Activated CD8-positive, alpha-beta T cell treated with anti-CD3 and anti-CD28 coated beads, Interleukin-2, amount 10 ng/mL, durations not matched to agents 7 days and 5 days (primary cell): ENCODE results near the gene SIPA1L3. TPM values are rescaled to one million over a fixed set of nuclear protein-coding genes. Genes with fewer than 3 reads are reported as not detected.
"Not testable (repeated sequence)": the region's sequence is repeated elsewhere in the genome, so short reads cannot be mapped to it uniquely, and the experiment has no call there.

Experiments
- ATAC-seq: fragments of 150-1000 bp; cut with Tn5 transposase; one replicate; pipeline ENCODE4 v1.10.0; 2021; ENCODE audit warnings: moderate library complexity
- CTCF ChIA-PET: fragments of 350-600 bp; sonication (Branson Sonifier 250); formaldehyde crosslinking; loops from one replicate; lab custom pipeline; 2021; ENCODE audit warnings: antibody characterized with exemption; lab: Charles Lee
- POLR2A ChIA-PET: fragments of 350-600 bp; sonication (Branson Sonifier 250); formaldehyde crosslinking; loops from one replicate; lab custom pipeline; 2021; ENCODE audit warnings: antibody characterized with exemption; lab: Charles Lee
- DNase-seq: peaks from one replicate; pipeline ENCODE4 v3.0.0-alpha.2; 2020
- H3K27ac Mint-ChIP-seq: one replicate; pipeline ENCODE4 v1.8.0; 2021; ENCODE audit warnings: mild to moderate bottlenecking, mixed read lengths
- H3K27me3 Mint-ChIP-seq: one replicate; pipeline ENCODE4 v1.8.0; 2021; ENCODE audit warnings: low read depth, mixed read lengths
- H3K36me3 Mint-ChIP-seq: one replicate; pipeline ENCODE4 v1.8.0; 2021; ENCODE audit warnings: low read depth, mixed read lengths
- H3K4me1 Mint-ChIP-seq: one replicate; pipeline ENCODE4 v1.8.0; 2021; ENCODE audit warnings: low read depth, mixed read lengths
- H3K4me3 Mint-ChIP-seq: one replicate; pipeline ENCODE4 v1.8.0; 2021; ENCODE audit warnings: mild to moderate bottlenecking, mixed read lengths
- H3K9me3 Mint-ChIP-seq: one replicate; pipeline ENCODE4 v1.8.0; 2022; ENCODE audit warnings: mixed read lengths; ENCODE audit not compliant: insufficient read depth
- total RNA-seq, 2 experiments: library from RNA; stranded (reverse); gene quantifications; one replicate each; pipeline ENCODE4 v1.2.3, GENCODE V29; 2021

Gene SIPA1L3
- total RNA-seq, 2 experiments from 2014 or later: 18.3 to 20.2 TPM

DNA sequence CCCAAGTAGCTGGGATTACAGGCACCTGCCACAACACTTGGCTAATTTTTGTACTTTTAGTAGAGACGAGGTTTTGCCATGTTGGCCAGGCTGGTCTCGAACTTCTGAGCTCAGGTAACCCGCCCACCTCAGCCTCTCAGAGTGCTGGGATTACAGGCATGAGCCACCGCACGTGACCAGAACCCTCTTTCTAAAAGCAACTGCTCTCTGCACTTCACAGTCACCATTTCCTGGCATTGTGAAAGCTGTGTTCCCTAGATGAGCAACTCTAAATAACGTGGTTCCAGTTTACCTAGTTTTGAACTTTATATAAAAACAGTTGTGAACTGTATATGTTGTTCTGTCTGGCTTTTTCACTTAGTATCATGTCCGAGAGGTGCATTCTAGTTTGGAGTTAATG lies 152.9 kb downstream of the SIPA1L3 start:
- no peak overlapping the region for H3K4me3 Mint-ChIP-seq
- ChIA-PET CTCF (interaction anchor here (0.9 to 2.5 kb wide), 4 partner anchors 11 to 165 kb away, joined by 3 to 9 read pairs (median 5); no protein-coding TSS in a partner anchor), POLR2A (interaction anchor here (1.3 to 2.2 kb wide), 2 partner anchors 10 to 12 kb away, joined by 4 to 10 read pairs; no protein-coding TSS in a partner anchor)
- H3K27me3 Mint-ChIP-seq: no peaks in the 10 kb centered on the region
- H3K9me3 Mint-ChIP-seq: no peaks in the 10 kb centered on the region
- H3K4me1 Mint-ChIP-seq: peaks cover 22% of the 10 kb centered on the region
- H3K27ac Mint-ChIP-seq: peak overlapping the region; percentile 66
- DNase-seq: peak; percentile 47
- no peaks in the 10 kb centered on the region for H3K36me3 Mint-ChIP-seq
- peak; percentile 39 for ATAC-seq

DNA sequence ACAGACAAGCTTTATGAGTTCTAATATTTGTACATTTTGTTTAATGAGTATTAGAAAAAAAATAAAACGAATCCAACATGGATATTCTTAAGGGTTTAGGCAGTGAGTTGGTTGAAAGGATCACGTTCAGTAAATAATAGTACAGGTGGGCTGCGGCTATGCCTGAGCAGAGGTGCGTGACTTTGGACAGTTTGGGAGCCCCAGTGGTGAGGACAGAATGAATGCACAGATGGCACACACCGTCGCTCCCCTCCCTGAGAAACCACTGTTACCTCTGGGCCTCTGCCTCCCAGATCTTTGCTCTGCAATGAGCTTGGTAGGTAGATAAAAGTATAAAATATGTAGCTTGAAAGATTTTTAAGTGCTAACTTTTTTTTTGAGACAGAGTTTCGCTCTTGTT lies 153.3 kb downstream of the SIPA1L3 start:
- ChIA-PET POLR2A (no interaction called here), CTCF (interaction anchor here (0.9 to 2.5 kb wide), 3 partner anchors 12 to 165 kb away, joined by 3 to 9 read pairs (median 7); no protein-coding TSS in a partner anchor)
- Mint-ChIP-seq H3K36me3 (no peaks in the 10 kb centered on the region), H3K4me1 (peaks cover 22% of the 10 kb centered on the region), H3K27ac (peak overlapping the region; percentile 12), H3K9me3 (no peaks in the 10 kb centered on the region), H3K27me3 (no peaks in the 10 kb centered on the region), H3K4me3 (no peak overlapping the region)
- no peak for DNase-seq
- ATAC-seq: no peak

DNA sequence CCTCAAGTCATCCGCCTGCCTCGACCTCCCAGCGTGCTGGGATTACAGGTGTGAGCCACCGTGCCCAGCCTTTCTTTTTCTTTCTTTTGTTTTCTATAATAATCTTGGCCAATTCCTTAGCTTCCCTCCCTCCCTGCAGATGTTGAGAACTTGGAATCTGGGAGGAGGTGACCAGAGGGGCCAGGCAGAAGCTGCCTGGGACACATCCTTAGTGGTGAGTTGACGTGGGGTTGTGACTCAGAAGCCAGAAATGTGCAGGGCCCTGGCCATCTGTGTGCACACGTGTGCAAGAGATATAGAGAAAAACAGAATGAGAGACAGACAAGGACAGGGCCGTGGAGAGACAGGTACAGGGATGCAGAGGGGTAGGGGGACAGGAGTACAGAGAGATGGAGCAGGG lies 154.3 kb downstream of the SIPA1L3 start:
- H3K27me3 Mint-ChIP-seq: no peaks in the 10 kb centered on the region
- H3K27ac Mint-ChIP-seq: no peak overlapping the region
- POLR2A ChIA-PET: no interaction called here
- H3K4me3 Mint-ChIP-seq: no peak overlapping the region
- no peaks in the 10 kb centered on the region for H3K36me3 Mint-ChIP-seq
- DNase-seq (no peak), ATAC-seq (no peak)
- peaks cover 15% of the 10 kb centered on the region for H3K4me1 Mint-ChIP-seq
- H3K9me3 Mint-ChIP-seq: no peaks in the 10 kb centered on the region
- CTCF ChIA-PET: no interaction called here

DNA sequence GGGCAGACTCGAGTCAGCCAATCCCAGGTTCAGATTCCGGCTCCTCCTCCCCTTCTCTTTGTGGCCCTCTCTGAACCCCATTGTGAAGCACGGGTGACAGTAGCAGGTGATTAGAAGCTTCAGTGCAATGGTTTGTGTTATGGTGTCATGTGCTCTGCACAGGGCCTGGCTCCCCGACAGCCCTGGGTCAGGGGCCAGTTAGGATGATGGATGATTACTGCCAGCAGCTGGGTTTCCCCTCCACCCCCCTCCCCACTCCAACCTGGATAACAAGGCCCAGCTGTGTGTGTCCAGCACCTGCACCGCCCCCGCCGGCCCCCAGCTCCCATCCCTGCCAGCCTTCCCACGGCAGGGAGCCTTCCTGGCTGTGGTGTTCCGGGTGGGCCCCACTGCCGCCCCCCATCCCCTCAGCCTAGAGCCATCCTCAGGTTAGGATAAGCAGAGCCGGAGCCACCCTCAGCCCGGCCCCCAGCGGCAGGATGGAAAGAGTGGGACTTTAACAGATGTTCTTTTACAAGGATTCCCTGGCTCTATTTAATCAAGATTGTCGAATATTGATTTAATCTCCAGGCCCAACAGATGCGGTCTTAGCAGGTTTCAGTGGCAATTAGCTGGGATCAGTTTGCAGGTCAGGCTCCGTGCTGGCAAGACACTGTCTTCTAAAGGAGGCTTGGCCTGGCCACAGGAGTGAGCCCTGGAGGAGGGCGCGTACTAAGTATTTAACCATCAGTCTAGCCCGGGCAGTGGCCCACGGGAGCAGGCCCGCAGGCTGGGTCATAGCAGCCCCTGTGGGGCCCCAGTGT lies 156.2 kb downstream of the SIPA1L3 start:
- CTCF ChIA-PET: no interaction called here
- no peaks in the 10 kb centered on the region for H3K36me3 Mint-ChIP-seq
- DNase-seq (no peak), ATAC-seq (no peak)
- no peak overlapping the region for H3K4me3 Mint-ChIP-seq
- H3K27ac Mint-ChIP-seq: no peak overlapping the region
- no peaks in the 10 kb centered on the region for H3K9me3 Mint-ChIP-seq
- H3K27me3 Mint-ChIP-seq: no peaks in the 10 kb centered on the region
- POLR2A ChIA-PET: interaction anchor here (0.6 kb wide), 1 partner anchor 461 kb away, joined by 3 read pairs; no protein-coding TSS in a partner anchor
- H3K4me1 Mint-ChIP-seq: peaks cover 11% of the 10 kb centered on the region

DNA sequence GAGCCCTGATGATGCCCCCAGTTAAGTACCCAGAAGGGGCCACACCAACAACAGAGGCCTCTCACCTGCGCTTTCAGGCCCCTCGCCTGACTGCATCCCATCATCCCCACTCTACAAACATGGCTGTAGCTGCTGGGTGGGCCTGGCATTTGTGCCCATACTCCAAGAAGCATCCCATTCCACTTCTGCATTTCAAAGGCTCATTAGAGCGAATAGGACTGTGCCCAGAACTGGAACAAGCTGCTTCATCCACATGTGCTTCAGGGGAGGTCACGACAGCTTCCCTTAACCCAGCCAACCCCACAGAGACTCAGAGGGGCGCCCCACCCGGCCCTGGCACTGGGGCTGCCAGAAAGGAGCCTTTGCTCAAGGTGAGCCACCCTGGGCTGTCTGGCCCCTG lies 156.9 kb downstream of the SIPA1L3 start:
- ATAC-seq (no peak), DNase-seq (no peak)
- ChIA-PET CTCF (no interaction called here), POLR2A (no interaction called here)
- Mint-ChIP-seq H3K9me3 (no peaks in the 10 kb centered on the region), H3K36me3 (no peaks in the 10 kb centered on the region), H3K27me3 (no peaks in the 10 kb centered on the region), H3K4me1 (peaks cover 8% of the 10 kb centered on the region), H3K27ac (no peak overlapping the region), H3K4me3 (no peak overlapping the region)

DNA sequence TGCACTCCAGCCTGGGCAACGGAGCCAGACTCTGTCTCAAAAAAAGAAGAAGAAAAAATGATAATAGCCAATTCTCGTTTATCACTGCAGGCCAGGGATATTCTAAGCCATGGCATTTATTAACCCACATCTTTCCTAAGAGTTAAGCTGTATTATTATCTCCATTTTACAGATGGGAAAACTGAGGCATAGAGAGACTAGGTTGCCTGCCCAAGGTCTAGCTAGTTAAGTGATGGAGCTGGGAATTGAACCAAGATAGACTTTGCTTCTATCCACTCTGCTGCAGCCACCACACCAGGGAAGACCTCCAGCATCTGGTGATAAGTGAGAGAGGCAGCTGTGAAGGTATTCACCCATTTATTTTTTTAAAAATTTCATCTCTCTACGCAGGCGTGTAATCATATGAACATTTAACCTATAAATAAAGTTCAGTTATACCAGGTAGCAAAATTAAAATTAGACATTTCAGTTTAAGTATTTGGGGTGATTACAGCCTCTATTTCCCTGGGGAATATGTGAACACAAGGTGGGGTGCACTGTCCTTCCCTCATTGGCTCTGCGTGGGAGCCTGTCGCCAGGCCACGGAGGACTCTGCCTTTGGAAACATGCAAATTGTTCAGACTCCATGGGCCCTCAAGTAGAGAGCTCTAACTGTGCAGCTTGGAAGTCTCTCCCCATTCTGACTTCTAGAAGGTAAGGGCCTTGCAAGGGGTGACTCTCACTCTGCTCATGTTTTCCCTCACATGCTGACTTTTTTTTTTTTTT lies 157.8 kb downstream of the SIPA1L3 start:
- Mint-ChIP-seq H3K27me3 (no peaks in the 10 kb centered on the region), H3K36me3 (no peaks in the 10 kb centered on the region), H3K4me3 (no peak overlapping the region), H3K4me1 (peaks cover 6% of the 10 kb centered on the region), H3K9me3 (no peaks in the 10 kb centered on the region), H3K27ac (no peak overlapping the region)
- ATAC-seq (no peak), DNase-seq (no peak)
- ChIA-PET CTCF (interaction anchor here (0.9 kb wide), 1 partner anchor 162 kb away, joined by 3 read pairs; no protein-coding TSS in a partner anchor), POLR2A (interaction anchor here (0.7 kb wide), 1 partner anchor 16 kb away, joined by 3 read pairs; no protein-coding TSS in a partner anchor)

DNA sequence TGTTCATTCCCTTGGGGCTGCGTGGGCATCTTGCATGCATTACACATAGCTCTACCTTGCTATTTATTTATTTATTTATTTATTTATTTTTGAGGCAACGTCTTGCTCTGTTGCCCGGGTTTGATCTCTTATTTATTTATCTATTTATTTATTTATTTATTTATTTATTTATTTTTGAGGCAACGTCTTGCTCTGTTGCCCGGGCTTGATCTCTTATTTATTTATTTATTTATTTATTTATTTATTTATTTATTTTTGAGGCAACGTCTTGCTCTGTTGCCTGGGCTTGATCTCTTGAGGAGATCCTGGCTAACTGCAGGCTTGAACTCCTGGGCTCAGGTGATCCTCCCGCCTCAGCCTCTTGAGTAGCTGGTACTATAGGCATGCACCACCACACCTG lies 158.8 kb downstream of the SIPA1L3 start:
- CTCF ChIA-PET, ATAC-seq, H3K4me1 Mint-ChIP-seq, H3K9me3 Mint-ChIP-seq, POLR2A ChIA-PET, H3K36me3 Mint-ChIP-seq, H3K27me3 Mint-ChIP-seq, H3K27ac Mint-ChIP-seq, H3K4me3 Mint-ChIP-seq, DNase-seq: not testable (repeated sequence)

DNA sequence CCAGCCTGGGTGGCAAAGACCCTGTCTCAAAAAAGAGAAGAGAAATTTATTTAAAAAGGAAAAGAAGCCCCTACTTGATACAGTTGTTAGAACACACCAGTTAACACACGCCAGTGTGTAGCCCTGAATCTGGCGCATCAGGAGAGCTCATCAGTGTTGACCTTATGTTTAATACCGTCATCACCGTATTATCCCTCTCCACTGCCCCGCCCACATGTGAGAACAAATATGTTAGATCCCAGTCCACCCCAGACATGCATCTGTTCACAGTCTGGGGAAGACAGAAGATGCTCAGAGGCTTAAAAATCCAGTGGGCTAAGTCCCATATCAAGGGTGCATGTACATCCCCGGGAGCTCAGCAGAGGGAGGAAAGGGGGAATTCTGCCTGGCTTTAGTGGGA lies 161.8 kb downstream of the SIPA1L3 start:
- no peaks in the 10 kb centered on the region for H3K9me3 Mint-ChIP-seq
- no peak overlapping the region for H3K27ac Mint-ChIP-seq
- H3K4me3 Mint-ChIP-seq: no peak overlapping the region
- H3K4me1 Mint-ChIP-seq: no peaks in the 10 kb centered on the region
- no peaks in the 10 kb centered on the region for H3K27me3 Mint-ChIP-seq
- no peaks in the 10 kb centered on the region for H3K36me3 Mint-ChIP-seq
- CTCF ChIA-PET: no interaction called here
- DNase-seq: no peak
- no peak for ATAC-seq
- POLR2A ChIA-PET: interaction anchor here (0.6 to 0.7 kb wide), 2 partner anchors 252 to 436 kb away, joined by 3 read pairs; no protein-coding TSS in a partner anchor

DNA sequence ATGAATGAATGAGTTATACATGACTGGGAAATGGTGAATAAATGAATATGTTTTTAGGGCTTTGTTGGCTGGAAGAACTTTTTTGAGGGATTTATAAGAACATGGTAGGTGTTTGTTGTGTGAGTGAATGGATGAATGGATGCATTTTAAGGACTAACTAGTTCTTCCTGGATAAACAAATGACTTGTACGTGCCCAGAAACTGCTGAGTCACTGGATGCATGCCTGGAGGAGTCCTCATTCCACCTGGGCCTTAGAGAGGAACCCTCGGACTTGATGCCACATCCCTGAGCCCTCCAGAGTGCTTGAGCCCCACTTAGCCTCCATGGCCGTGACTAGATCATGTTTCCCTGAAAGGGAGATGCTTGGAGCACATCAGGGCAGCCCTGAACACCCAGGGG lies 163.6 kb downstream of the SIPA1L3 start:
- no peak overlapping the region for H3K27ac Mint-ChIP-seq
- POLR2A ChIA-PET: no interaction called here
- CTCF ChIA-PET: no interaction called here
- no peaks in the 10 kb centered on the region for H3K36me3 Mint-ChIP-seq
- DNase-seq (no peak), ATAC-seq (no peak)
- no peaks in the 10 kb centered on the region for H3K4me1 Mint-ChIP-seq
- no peak overlapping the region for H3K4me3 Mint-ChIP-seq
- H3K9me3 Mint-ChIP-seq: no peaks in the 10 kb centered on the region
- no peaks in the 10 kb centered on the region for H3K27me3 Mint-ChIP-seq

DNA sequence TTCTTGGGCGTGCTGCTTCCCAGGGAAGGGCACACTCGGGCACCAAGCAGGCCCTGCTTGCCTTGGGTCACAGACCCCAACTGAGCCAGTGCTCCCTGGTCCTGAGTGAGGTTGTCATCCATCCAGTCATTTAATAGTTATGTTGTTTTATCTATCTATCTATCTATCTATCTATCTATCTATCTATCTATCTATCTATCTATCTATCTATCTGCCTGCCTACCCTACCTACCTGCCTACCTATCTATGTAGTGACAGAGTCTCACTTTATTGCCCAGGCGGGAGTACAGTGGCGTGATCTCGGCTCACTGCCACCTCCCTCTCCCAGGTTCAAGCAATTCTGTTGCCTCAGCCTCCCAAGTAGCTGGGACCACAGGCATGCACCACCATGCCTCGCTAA lies 164.0 kb downstream of the SIPA1L3 start:
- POLR2A ChIA-PET, DNase-seq, H3K4me1 Mint-ChIP-seq, H3K27ac Mint-ChIP-seq, H3K27me3 Mint-ChIP-seq, H3K4me3 Mint-ChIP-seq, H3K36me3 Mint-ChIP-seq, CTCF ChIA-PET, ATAC-seq, H3K9me3 Mint-ChIP-seq: not testable (repeated sequence)

DNA sequence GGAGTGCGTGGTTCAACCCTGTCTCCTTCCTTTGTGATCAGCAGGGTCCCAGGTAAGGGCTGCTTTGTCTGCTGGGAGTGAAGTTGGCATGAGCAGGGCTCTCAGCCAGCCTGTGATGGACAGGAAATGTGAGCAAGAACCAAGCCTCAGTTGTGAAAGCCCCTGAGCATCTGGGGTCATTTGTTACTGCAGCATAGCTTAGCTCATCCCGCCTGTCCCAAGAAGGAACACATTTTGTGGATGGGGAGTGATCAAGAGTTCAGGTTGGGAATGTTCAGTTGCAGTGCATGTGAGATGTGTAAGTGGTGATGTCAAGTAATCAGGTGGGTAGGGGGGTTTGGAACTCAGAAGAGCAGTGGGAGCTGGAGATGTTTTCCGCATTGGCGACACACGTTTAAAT lies 164.6 kb downstream of the SIPA1L3 start:
- H3K9me3 Mint-ChIP-seq: no peaks in the 10 kb centered on the region
- POLR2A ChIA-PET: no interaction called here

More for the DNA sequence above, 164.6 kb downstream of the SIPA1L3 start:
- CTCF ChIA-PET: no interaction called here
- no peaks in the 10 kb centered on the region for H3K4me1 Mint-ChIP-seq
- no peak for ATAC-seq
- no peak overlapping the region for H3K4me3 Mint-ChIP-seq
- no peak overlapping the region for H3K27ac Mint-ChIP-seq
- DNase-seq: no peak
- H3K36me3 Mint-ChIP-seq: no peaks in the 10 kb centered on the region
- H3K27me3 Mint-ChIP-seq: no peaks in the 10 kb centered on the region
